NCI-H2029 treated with DMSO at 0.1 percent for 48 hours (cell line): ENCODE results near the gene ANKRD34C.

Experiments used
- DNase-seq: peaks from one replicate; lab custom pipeline; 2025; lab: John Stamatoyannopoulos, UW

ANKRD34C gene

GRCh38 chr15:79282371-79283251 is at the start of gene ANKRD34C:
TSS of gene ANKRD34C (plus strand) at chr15:79282722. CDS start at chr15:79293285, 10,563 bp downstream.
- no peak for DNase-seq

GRCh38 chr15:79233236-79233635 is 49.3 kb upstream of the ANKRD34C start:
- DNase-seq = no peak

GRCh38 chr15:79240036-79240435 is 42.5 kb upstream of the ANKRD34C start:
- DNase-seq = no peak

GRCh38 chr15:79243723-79244122 is 38.8 kb upstream of the ANKRD34C start:
- DNase-seq = no peak

GRCh38 chr15:79244876-79245275 is 37.6 kb upstream of the ANKRD34C start:
- DNase-seq = no peak

GRCh38 chr15:79248183-79248582 is 34.3 kb upstream of the ANKRD34C start:
- DNase-seq = no peak

- DNase-seq = no peak
Observed at GRCh38 chr15:79257454-79257853, 25.1 kb upstream of the ANKRD34C start.

- DNase-seq = no peak
Observed at GRCh38 chr15:79261836-79262235, 20.7 kb upstream of the ANKRD34C start.

- DNase-seq = no peak
Observed at GRCh38 chr15:79265167-79265566, 17.4 kb upstream of the ANKRD34C start.

GRCh38 chr15:79265987-79266579 is 16.4 kb upstream of the ANKRD34C start:
- DNase-seq = no peak

- DNase-seq = no peak
Observed at GRCh38 chr15:79283252-79284048, 928 bp downstream of the ANKRD34C start.

GRCh38 chr15:79290642-79291275 is 8.2 kb downstream of the ANKRD34C start:
- no peak for DNase-seq

GRCh38 chr15:79292011-79292410 is 9.5 kb downstream of the ANKRD34C start:
- DNase-seq = no peak

GRCh38 chr15:79294075-79294474 is 11.6 kb downstream of the ANKRD34C start:
- DNase-seq = no peak

GRCh38 chr15:79296583-79296982 is 14.1 kb downstream of the ANKRD34C start:
- no peak for DNase-seq

- no peak for DNase-seq
Observed at GRCh38 chr15:79299126-79299840, 16.8 kb downstream of the ANKRD34C start.

- no peak for DNase-seq
Observed at GRCh38 chr15:79299841-79300235, 17.3 kb downstream of the ANKRD34C start.

GRCh38 chr15:79307251-79307650 is 24.7 kb downstream of the ANKRD34C start:
- DNase-seq = no peak

- DNase-seq = peak; percentile 2
Observed at GRCh38 chr15:79308874-79309273, 26.4 kb downstream of the ANKRD34C start.

GRCh38 chr15:79310612-79310984 is 28.1 kb downstream of the ANKRD34C start:
- no peak for DNase-seq
